Upper lobe of left lung (tissue), 6 donors: ENCODE measurements around the gene KLRB1. TPM values are rescaled to one million over a fixed set of nuclear protein-coding genes. Genes with fewer than 3 reads are reported as not detected.
"Not testable (repeated sequence)": the region's sequence is repeated elsewhere in the genome, so short reads cannot be mapped to it uniquely, and the experiment has no call there.

ENCODE experiments used
- ATAC-seq, 2 donors: fragments of 200-7000 bp; cut with Tn5 transposase; one replicate each; pipeline ENCODE4 v1.9.1; 2022; ENCODE audit warnings: mild to moderate bottlenecking in 2 of 2, moderate library complexity in 2 of 2; ENCODE audit not compliant: low FRiP score in 2 of 2
- DNase-seq, 2 donors: peaks; one replicate each; pipeline ENCODE4 v3.0.0-alpha.2; 2019 to 2020
- H3K27ac ChIP-seq, 4 donors: fragments of 200-600 bp; sonication (generic); one replicate each; pipeline ENCODE4 v1.5.1; 2016 to 2019
- H3K27me3 ChIP-seq, 4 donors: fragments of 200-600 bp; sonication (generic); one replicate each; pipeline ENCODE4 v1.5.1; 2017 to 2019
- H3K36me3 ChIP-seq, 4 donors: fragments of 200-600 bp; sonication (generic); one replicate each; pipeline ENCODE4 v1.5.1; 2016 to 2019
- H3K4me1 ChIP-seq, 4 donors: fragments of 200-600 bp; sonication (generic); one replicate each; pipeline ENCODE4 v1.5.1; 2018 to 2019
- H3K4me3 ChIP-seq, 4 donors: fragments of 200-600 bp; sonication (generic); one replicate each; pipeline ENCODE4 v1.5.1; 2017 to 2019; ENCODE audit warnings: mild to moderate bottlenecking in 2 of 4, moderate library complexity in 1 of 4
- H3K9me3 ChIP-seq, 4 donors: fragments of 200-600 bp; sonication (generic); one replicate each; pipeline ENCODE4 v1.5.1; 2018 to 2019
- EP300 ChIP-seq, 4 donors: sonication (generic); formaldehyde crosslinking; IDR thresholded peaks; one replicate each; pipeline ENCODE4 v1.5.1; 2017; ENCODE audit warnings: antibody characterized with exemption in 4 of 4, control low read depth in 2 of 4
- POLR2A ChIP-seq, 4 donors: fragments of 450-650 bp; IDR thresholded peaks; one replicate each; pipeline ENCODE4 v1.5.1; 2016 to 2017; ENCODE audit warnings: antibody characterized with exemption in 4 of 4, mild to moderate bottlenecking in 2 of 4
- POLR2AphosphoS5 ChIP-seq, 2 donors: sonication (generic); formaldehyde crosslinking; IDR thresholded peaks; one replicate each; pipeline ENCODE4 v1.5.1; 2017; ENCODE audit warnings: antibody characterized with exemption in 2 of 2
- WGBS, 2 donors: methylation state at CpG; one replicate each; pipeline ENCODE4 v1.1.5; 2017 to 2018; 5-methylcytosine and 5-hydroxymethylcytosine counted together
- total RNA-seq, 6 donors: library from RNA; depleted of rRNA in 4 of 6; stranded (reverse); fragments of >200 nt in 4 of 6; gene quantifications; one replicate each; pipeline versions ENCODE4 v1.1.0 to v1.2.1, GENCODE V29; 2016 to 2021
- TF ChIP-seq, protein P1 (sequence below), 6 experiments: fragments of 450-650 bp in 4 of 6; fragments of 200-600 bp in 2 of 6; sonication (generic) in 2 of 6; IDR thresholded peaks; one replicate each; pipeline ENCODE4 v1.5.1; 2016 to 2019; ENCODE audit warnings: antibody characterized with exemption in 6 of 6
- donor health status: DM: no; HTN: no; CAD: no; lungs with moderate emphysema.
- donor health status: DM: no; HTN: yes; CAD: no; lungs with severe emphysema.

The KLRB1 gene
- total RNA-seq, 6 donors from 2014 or later = 1.3 to 7.6 (median 3.0) TPM; not detected in 1

DNA sequence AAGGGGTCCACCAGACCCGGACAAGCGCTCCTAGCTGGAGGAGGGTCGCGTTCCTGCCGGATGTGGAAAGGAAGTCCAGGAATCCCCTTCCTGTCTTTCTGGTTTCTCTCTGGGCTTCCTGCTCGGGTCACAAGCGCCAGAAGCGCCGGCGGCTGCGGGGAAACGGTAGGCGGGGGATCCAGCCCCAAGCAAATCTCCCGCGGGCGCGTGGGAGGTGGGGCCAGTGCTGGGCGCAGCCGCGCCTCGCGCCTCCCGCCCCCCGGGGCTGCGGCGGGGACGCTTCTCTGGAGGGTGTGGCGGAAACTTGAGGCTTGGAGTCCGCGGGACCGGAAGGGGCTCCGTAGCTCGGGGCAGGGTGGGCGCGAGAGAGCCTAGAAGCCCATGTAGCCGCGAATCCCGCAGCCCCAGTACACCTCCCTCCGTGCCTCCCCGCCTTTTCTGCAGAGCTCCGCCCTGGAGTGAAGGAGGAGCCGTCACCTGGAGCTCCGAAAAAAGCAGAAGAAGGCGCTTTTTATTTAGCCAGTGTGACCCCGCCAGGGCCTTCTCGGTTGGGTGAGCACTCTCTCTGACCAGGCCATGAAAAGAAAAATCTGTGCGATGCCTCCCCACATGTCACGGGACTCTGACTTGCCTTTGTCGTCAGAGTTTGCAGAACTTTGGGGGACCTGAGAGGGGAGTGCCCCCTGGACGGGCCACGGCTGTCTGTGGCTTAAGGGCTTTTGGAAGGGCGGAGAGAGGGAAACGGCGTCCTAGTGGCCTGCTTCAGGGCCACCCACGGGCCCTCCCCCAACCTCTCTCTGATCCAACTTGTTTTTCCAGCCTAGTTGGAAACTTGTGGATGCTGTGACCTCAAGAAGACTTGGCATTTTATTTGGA is 40.3 kb upstream of the KLRB1 start:
- no peaks in the 10 kb centered on the region for H3K36me3 ChIP-seq
- WGBS, 2 donors = 0 to 1% methylated on average over 15 to 37 of the region's 55 CpGs
- peak overlapping the region; percentile 87 to 94 (median 90) for H3K27ac ChIP-seq
- peak overlapping the region; percentile 49 to 77 (median 58) for H3K4me3 ChIP-seq
- H3K4me1 ChIP-seq = peaks cover 10 to 44% (median 22%) of the 10 kb centered on the region in 4 donors
- peak; percentile 27 to 64 for TF ChIP-seq POLR2AphosphoS5 (IDR thresholded peaks at IDR 0.05)
- TF ChIP-seq EP300 (IDR thresholded peaks at IDR 0.05) = no peak
- TF ChIP-seq, protein P1, sequence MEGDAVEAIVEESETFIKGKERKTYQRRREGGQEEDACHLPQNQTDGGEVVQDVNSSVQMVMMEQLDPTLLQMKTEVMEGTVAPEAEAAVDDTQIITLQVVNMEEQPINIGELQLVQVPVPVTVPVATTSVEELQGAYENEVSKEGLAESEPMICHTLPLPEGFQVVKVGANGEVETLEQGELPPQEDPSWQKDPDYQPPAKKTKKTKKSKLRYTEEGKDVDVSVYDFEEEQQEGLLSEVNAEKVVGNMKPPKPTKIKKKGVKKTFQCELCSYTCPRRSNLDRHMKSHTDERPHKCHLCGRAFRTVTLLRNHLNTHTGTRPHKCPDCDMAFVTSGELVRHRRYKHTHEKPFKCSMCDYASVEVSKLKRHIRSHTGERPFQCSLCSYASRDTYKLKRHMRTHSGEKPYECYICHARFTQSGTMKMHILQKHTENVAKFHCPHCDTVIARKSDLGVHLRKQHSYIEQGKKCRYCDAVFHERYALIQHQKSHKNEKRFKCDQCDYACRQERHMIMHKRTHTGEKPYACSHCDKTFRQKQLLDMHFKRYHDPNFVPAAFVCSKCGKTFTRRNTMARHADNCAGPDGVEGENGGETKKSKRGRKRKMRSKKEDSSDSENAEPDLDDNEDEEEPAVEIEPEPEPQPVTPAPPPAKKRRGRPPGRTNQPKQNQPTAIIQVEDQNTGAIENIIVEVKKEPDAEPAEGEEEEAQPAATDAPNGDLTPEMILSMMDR (IDR thresholded peaks at IDR 0.05) = peak in 2 of 6 experiments; percentile 4 to 20
- TF ChIP-seq POLR2A (IDR thresholded peaks at IDR 0.05) = peak in 3 of 4 donors; percentile 35 to 89 (median 64)
- ATAC-seq (peak; percentile 95 to 96), DNase-seq (peak; percentile 88 to 95)
- no peaks in the 10 kb centered on the region for H3K27me3 ChIP-seq
- H3K9me3 ChIP-seq = no peaks in the 10 kb centered on the region

DNA sequence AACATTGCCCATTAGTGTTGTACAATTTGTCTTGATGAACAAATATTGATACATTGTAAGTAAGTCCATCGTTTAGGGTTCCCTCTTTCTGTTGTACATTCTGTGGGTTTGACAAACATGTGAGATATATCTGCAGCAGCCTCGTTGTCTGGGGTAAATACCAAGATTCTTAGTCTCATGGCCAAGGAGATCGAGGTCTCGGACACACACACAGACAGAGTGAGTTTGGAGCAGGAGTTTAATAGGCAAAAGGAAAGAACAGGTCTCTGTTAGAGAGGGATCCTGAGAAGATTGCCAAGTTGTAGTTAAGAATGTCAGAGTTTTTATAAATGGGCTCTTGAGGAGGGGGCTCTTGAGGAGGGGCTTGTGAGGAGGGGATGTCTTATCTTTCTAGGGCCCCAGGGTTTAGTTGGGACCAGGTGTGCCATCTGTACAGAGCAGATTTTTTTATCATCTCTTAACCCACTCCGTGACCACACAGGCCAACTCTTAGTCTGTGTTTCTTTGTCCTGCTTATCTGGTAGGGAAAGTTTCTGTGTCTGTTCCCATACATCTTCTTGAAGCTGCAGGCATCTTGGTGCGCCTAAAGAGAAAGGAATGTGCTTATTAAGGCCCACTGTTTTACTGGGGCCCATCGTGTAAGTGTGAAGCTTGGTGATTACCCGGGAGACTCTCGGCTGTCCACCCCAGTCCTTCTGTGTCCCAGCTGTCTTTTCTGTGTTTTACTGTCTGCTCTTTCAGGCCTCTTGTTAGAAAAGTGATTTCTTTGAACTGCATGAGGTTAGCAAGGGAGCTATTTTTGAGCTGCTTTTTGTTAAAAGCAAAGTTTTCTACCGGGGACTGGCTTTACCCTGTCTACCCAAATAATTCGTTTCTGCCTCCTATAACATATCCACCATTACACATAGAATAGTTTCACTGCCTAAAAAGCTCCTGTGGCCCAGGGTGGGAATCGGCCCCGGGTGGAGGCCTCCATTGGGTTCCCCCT is 39.4 kb upstream of the KLRB1 start:
- Histone ChIP-seq H3K36me3 (no peaks in the 10 kb centered on the region), H3K4me3 (peak overlapping the region; percentile 49 to 77 (median 58)), H3K27me3 (no peaks in the 10 kb centered on the region), H3K27ac (peak overlapping the region; percentile 87 to 94 (median 90)), H3K4me1 (peaks cover 10 to 41% (median 21%) of the 10 kb centered on the region in 4 donors), H3K9me3 (no peaks in the 10 kb centered on the region)
- 34 to 40% methylated on average over 13 of the region's 13 CpGs for WGBS, 2 donors
- TF ChIP-seq POLR2A (IDR thresholded peaks at IDR 0.05) = no peak
- TF ChIP-seq, protein P1 (IDR thresholded peaks at IDR 0.05) = no peak
- no peak for TF ChIP-seq POLR2AphosphoS5 (IDR thresholded peaks at IDR 0.05)
- no peak for TF ChIP-seq EP300 (IDR thresholded peaks at IDR 0.05)
- ATAC-seq (peak in 1 of 2 donors; percentile 3), DNase-seq (no peak)

DNA sequence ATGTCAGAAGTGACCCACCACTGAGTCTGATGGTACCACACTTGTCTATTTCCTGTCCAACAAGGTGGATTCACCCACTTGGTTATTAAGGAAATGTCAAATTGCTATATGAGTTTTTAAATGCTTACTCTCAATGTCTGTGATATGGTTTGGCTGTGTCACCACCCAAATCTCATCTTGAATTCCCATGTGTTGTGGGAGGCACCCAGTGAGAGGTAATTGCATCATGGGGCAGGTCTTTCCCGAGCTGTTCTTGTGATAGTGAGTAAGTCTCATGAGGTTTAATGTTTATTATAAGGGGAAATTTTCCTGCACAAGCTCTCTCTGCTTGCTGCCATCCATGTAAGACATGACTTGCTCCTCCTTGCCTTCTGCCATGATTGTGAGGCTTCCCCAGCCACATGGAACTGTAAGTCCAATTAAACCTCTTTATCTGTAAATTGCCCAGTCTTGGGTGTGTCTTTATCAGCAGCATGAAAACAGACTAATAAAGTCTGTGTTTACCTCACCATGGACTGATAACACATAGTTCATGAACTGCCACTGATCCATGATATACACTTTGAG is 37.4 kb upstream of the KLRB1 start:
- not testable (repeated sequence) for H3K36me3 ChIP-seq, DNase-seq, H3K4me3 ChIP-seq, H3K27ac ChIP-seq, H3K9me3 ChIP-seq, H3K27me3 ChIP-seq, ATAC-seq
- peaks cover 6 to 20% (median 9%) of the 10 kb centered on the region in 4 donors for H3K4me1 ChIP-seq
- 71 to 91% methylated on average over 1 of the region's 1 CpG for WGBS, 2 donors

DNA sequence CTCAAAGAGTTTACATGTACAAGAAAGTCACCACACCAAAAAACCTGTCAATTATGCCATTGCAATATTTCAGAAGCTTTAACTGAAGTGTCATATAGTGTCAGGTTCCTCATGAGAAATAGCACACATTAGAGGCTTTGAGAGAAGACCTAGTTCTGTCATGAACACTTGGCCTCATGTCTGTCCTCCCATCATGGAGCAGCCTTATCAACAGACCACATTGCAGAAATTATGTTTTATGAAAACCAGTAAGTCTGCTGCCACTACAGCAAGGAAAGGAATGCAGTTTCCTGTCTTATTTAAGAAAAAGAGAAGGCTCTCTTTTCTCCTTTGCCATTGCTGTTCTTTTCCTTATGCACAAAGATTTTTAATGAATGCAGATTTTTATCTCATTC is 35.5 kb upstream of the KLRB1 start:
- DNase-seq = no peak
- Histone ChIP-seq H3K4me1 (peaks cover 4 to 10% (median 9%) of the 10 kb centered on the region in 4 donors), H3K4me3 (no peak overlapping the region), H3K27ac (no peak overlapping the region), H3K27me3 (no peaks in the 10 kb centered on the region), H3K36me3 (no peaks in the 10 kb centered on the region), H3K9me3 (no peaks in the 10 kb centered on the region)
- TF ChIP-seq POLR2A (IDR thresholded peaks at IDR 0.05) = no peak
- no peak for TF ChIP-seq POLR2AphosphoS5 (IDR thresholded peaks at IDR 0.05)
- no peak for TF ChIP-seq EP300 (IDR thresholded peaks at IDR 0.05)
- TF ChIP-seq, protein P1 (IDR thresholded peaks at IDR 0.05) = no peak
- no peak for ATAC-seq
